GM23338 (cell line): ENCODE results near the gene LAP3. TPM values are rescaled to one million over a fixed set of nuclear protein-coding genes. Genes with fewer than 3 reads are reported as not detected.

Source experiments
- polyA plus RNA-seq: library from polyadenylated mRNA; unstranded; fragments of >200 nt; fragmentation: Nextera tagmentation; extraction: Ambion mirVana; gene quantifications from 2 replicates; pipeline ENCODE4 v1.2.1, GENCODE V29; 2016
- total RNA-seq: library from RNA; depleted of rRNA; stranded (reverse); fragments of >200 nt; shearing (Covaris generic); gene quantifications from 2 replicates; pipeline ENCODE4 v1.2.3, GENCODE V29; 2014; rRNA removed

LAP3 gene
- total and polyA plus RNA-seq, 2 experiments from 2014 or later = 28.6 to 63.6 TPM

Other genes starting within 250 kb of the LAP3 start
- gene QDPR, start 65.1 kb upstream of the LAP3 start, total RNA-seq = 26.3 and 31.5 TPM in 2 replicates
- gene QDPR, start 65.1 kb upstream of the LAP3 start, polyA plus RNA-seq = 40.9 and 42.7 TPM in 2 replicates
- not detected in 2 replicates for gene CLRN2, start 62.0 kb upstream of the LAP3 start, total RNA-seq
- not detected in 2 replicates for gene CLRN2, start 62.0 kb upstream of the LAP3 start, polyA plus RNA-seq
- 24.0 and 25.8 TPM in 2 replicates for gene MED28, start 37.4 kb downstream of the LAP3 start, total RNA-seq
- gene MED28, start 37.4 kb downstream of the LAP3 start, polyA plus RNA-seq = 51.9 and 60.9 TPM in 2 replicates
- 0.31 and 0.49 TPM in 2 replicates for gene FAM184B, start 204.4 kb downstream of the LAP3 start, total RNA-seq
- gene FAM184B, start 204.4 kb downstream of the LAP3 start, polyA plus RNA-seq = 0.11 and 0.19 TPM in 2 replicates
- gene DCAF16, start 233.6 kb downstream of the LAP3 start, total RNA-seq = 42.8 and 46.3 TPM in 2 replicates
- 26.5 and 28.7 TPM in 2 replicates for gene DCAF16, start 233.6 kb downstream of the LAP3 start, polyA plus RNA-seq
- gene NCAPG, start 233.8 kb downstream of the LAP3 start, total RNA-seq = 40.9 and 45.8 TPM in 2 replicates
- gene NCAPG, start 233.8 kb downstream of the LAP3 start, polyA plus RNA-seq = 18.7 and 24.4 TPM in 2 replicates